ENCODE data around the gene PSD4. TPM values are rescaled to one million over a fixed set of nuclear protein-coding genes. Genes with fewer than 3 reads are reported as not detected.
A peak's percentile ranks its signal among the peaks of the same experiment; 100 is the strongest.

The PSD4 gene
- total RNA-seq, 2 donors from 2014 or later, result 5.2 to 13.3 TPM

GRCh38 chr2:113245276-113245711 lies 71.5 kb downstream of the PSD4 start:
- Mint-ChIP-seq H3K9me3 (no peaks in the 10 kb centered on the region), H3K27me3 (ENCODE audit: insufficient read depth) (peaks cover 11% of the 10 kb centered on the region), H3K36me3 (ENCODE audit: low read depth) (no peaks in the 10 kb centered on the region), H3K4me3 (no peak overlapping the region), H3K27ac (no peak overlapping the region), H3K4me1 (peaks cover 3% of the 10 kb centered on the region)
- WGBS, 2 experiments (ENCODE audit: insufficient coverage in 1 of 2, insufficient read length in 1 of 2), result 86 to 100% methylated on average over 3 of the region's 3 CpGs
- Histone ChIP-seq H3K27me3 (ENCODE audit: control insufficient read depth, insufficient read depth, low read length, poor library complexity, severe bottlenecking) (no peaks in the 10 kb centered on the region), H3K36me3 (ENCODE audit: control insufficient read depth, insufficient read depth, low read length) (no peaks in the 10 kb centered on the region), H3K4me1 (ENCODE audit: control insufficient read depth, insufficient read depth, low read length) (no peaks in the 10 kb centered on the region), H3K9me3 (ENCODE audit: control insufficient read depth, low read length) (no peaks in the 10 kb centered on the region), H3K27ac (ENCODE audit: low read depth, low read length) (no peak overlapping the region), H3K9ac (ENCODE audit: extremely low read depth, low read length, poor library complexity, severe bottlenecking) (no peak overlapping the region), H3K4me3 (ENCODE audit: low read length) (no peak overlapping the region)
- TF ChIP-seq CTCF (conservative IDR thresholded peaks at IDR 0.05), result no peak
- no peak for DNase-seq

DNA sequence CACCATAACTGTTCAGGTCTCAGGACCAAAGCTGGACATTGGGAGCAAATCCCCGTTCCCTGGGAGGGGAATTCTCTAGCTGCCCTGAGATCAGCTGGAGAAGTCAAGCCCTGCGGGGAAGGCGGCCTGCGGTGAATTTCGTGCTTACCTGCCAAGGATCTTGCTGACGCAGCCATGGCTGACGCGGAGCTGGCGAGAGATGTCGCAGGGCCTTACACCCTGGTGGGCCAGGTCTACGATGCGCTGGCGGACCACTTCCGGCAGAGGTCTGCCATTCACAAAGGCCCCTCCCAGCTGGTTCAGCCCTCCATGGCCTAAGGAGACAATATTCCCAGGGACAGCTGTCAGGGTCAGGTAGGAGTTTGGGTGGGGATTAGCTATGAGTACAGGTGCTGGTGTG lies 72.8 kb downstream of the PSD4 start:
- peaks cover 11% of the 10 kb centered on the region for H3K27me3 Mint-ChIP-seq (ENCODE audit: insufficient read depth)
- H3K9me3 ChIP-seq (ENCODE audit: control insufficient read depth, low read length), result no peaks in the 10 kb centered on the region
- no peaks in the 10 kb centered on the region for H3K36me3 ChIP-seq (ENCODE audit: control insufficient read depth, insufficient read depth, low read length)
- H3K4me3 ChIP-seq (ENCODE audit: low read length), result no peak overlapping the region
- no peak for DNase-seq
- no peak overlapping the region for H3K27ac ChIP-seq (ENCODE audit: low read depth, low read length)
- no peak overlapping the region for H3K9ac ChIP-seq (ENCODE audit: extremely low read depth, low read length, poor library complexity, severe bottlenecking)
- 86 to 88% methylated on average over 12 to 14 of the region's 14 CpGs for WGBS, 2 experiments (ENCODE audit: insufficient coverage in 1 of 2, insufficient read length in 1 of 2)
- H3K36me3 Mint-ChIP-seq (ENCODE audit: low read depth), result no peaks in the 10 kb centered on the region
- no peak overlapping the region for H3K27ac Mint-ChIP-seq
- no peak overlapping the region for H3K4me3 Mint-ChIP-seq
- H3K9me3 Mint-ChIP-seq, result no peaks in the 10 kb centered on the region
- no peaks in the 10 kb centered on the region for H3K4me1 ChIP-seq (ENCODE audit: control insufficient read depth, insufficient read depth, low read length)
- no peak for TF ChIP-seq CTCF (conservative IDR thresholded peaks at IDR 0.05)
- peaks cover 3% of the 10 kb centered on the region for H3K4me1 Mint-ChIP-seq
- H3K27me3 ChIP-seq (ENCODE audit: control insufficient read depth, insufficient read depth, low read length, poor library complexity, severe bottlenecking), result no peaks in the 10 kb centered on the region

DNA sequence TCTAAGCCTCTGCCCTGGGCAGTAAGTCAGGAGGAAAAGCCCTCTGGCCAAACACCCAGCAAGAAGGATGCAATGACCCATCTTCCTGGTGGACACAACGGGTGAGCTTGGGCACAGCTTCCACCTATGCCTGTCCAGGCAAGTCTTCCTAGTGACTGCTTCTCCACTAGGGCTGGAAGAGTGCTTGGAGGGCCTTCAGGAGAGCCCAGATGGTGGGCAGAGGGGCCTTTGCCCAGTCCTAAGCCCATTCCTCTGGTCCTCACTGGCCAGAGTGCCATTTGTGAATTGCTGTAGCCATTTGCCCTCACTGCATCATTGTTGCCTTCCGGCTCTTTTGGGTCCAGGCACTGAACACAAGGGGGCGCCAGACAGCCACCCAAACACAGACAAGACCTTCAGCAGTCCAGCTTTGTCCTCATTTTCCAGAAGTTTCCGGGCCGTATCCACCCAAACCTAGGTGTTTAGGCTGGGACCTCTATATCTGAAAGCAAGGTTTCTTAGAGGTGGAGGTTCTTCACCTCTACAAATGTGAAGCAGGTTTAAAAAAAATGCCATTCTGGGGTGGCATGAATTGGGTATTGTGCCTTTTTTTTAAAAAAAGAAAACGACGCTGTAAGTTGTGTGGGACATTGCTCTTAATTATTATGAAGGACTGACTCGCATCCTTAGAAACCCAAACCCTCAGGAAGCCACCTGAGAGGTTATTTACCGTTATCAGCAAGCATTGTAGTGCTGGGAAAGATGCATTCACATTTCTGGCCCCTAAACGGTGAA lies 75.4 kb downstream of the PSD4 start:
- DNase-seq, result peak; percentile 94
- Mint-ChIP-seq H3K27me3 (ENCODE audit: insufficient read depth) (peaks cover 13% of the 10 kb centered on the region), H3K4me3 (no peak overlapping the region)

More for the DNA sequence above, 75.4 kb downstream of the PSD4 start:
- WGBS, 2 experiments (ENCODE audit: insufficient coverage in 1 of 2, insufficient read length in 1 of 2), result 75 to 84% methylated on average over 9 to 10 of the region's 10 CpGs
- no peaks in the 10 kb centered on the region for H3K9me3 Mint-ChIP-seq
- Histone ChIP-seq H3K36me3 (ENCODE audit: control insufficient read depth, insufficient read depth, low read length) (no peaks in the 10 kb centered on the region), H3K27me3 (ENCODE audit: control insufficient read depth, insufficient read depth, low read length, poor library complexity, severe bottlenecking) (peaks cover 10% of the 10 kb centered on the region), H3K27ac (ENCODE audit: low read depth, low read length) (no peak overlapping the region), H3K9me3 (ENCODE audit: control insufficient read depth, low read length) (no peaks in the 10 kb centered on the region), H3K4me1 (ENCODE audit: control insufficient read depth, insufficient read depth, low read length) (no peaks in the 10 kb centered on the region), H3K4me3 (ENCODE audit: low read length) (no peak overlapping the region), H3K9ac (ENCODE audit: extremely low read depth, low read length, poor library complexity, severe bottlenecking) (no peak overlapping the region)
- TF ChIP-seq CTCF (conservative IDR thresholded peaks at IDR 0.05), result peak; percentile 94
- peaks cover 3% of the 10 kb centered on the region for H3K4me1 Mint-ChIP-seq
- H3K36me3 Mint-ChIP-seq (ENCODE audit: low read depth), result no peaks in the 10 kb centered on the region
- H3K27ac Mint-ChIP-seq, result peak overlapping the region; percentile 44
